Activated CD8-positive, alpha-beta memory T cell treated with anti-CD3 and anti-CD28 coated beads for 1 hour (primary cell): ENCODE results near the gene PCDHGA1.

Source experiments
- DNase-seq, 2 donors: peaks; one replicate each; pipeline ENCODE4 v3.0.0-alpha.2; 2020; ENCODE audit warnings: low read depth in 1 of 2; ENCODE audit errors: extremely low read depth in 1 of 2

The PCDHGA1 gene

DNA sequence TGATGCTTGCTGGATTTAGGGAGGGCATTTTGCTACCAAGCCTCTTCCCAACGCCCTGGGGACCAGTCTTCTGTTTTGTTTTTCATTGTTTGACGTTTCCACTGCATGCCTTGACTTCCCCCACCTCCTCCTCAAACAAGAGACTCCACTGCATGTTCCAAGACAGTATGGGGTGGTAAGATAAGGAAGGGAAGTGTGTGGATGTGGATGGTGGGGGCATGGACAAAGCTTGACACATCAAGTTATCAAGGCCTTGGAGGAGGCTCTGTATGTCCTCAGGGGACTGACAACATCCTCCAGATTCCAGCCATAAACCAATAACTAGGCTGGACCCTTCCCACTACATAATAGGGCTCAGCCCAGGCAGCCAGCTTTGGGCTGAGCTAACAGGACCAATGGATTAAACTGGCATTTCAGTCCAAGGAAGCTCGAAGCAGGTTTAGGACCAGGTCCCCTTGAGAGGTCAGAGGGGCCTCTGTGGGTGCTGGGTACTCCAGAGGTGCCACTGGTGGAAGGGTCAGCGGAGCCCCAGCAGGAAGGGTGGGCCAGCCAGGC, 181.5 kb downstream of the PCDHGA1 start:
- no peak for DNase-seq

DNA sequence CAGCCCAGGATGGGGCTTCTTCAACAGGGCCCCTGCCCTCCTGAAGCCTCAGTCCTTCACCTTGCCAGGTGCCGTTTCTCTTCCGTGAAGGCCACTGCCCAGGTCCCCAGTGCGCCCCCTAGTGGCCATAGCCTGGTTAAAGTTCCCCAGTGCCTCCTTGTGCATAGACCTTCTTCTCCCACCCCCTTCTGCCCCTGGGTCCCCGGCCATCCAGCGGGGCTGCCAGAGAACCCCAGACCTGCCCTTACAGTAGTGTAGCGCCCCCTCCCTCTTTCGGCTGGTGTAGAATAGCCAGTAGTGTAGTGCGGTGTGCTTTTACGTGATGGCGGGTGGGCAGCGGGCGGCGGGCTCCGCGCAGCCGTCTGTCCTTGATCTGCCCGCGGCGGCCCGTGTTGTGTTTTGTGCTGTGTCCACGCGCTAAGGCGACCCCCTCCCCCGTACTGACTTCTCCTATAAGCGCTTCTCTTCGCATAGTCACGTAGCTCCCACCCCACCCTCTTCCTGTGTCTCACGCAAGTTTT, 182.1 kb downstream of the PCDHGA1 start:
- DNase-seq, result peak; percentile 70 to 80

GRCh38 chr5:141512911-141513626, 182.8 kb downstream of the PCDHGA1 start:
- DNase-seq, result no peak

DNA sequence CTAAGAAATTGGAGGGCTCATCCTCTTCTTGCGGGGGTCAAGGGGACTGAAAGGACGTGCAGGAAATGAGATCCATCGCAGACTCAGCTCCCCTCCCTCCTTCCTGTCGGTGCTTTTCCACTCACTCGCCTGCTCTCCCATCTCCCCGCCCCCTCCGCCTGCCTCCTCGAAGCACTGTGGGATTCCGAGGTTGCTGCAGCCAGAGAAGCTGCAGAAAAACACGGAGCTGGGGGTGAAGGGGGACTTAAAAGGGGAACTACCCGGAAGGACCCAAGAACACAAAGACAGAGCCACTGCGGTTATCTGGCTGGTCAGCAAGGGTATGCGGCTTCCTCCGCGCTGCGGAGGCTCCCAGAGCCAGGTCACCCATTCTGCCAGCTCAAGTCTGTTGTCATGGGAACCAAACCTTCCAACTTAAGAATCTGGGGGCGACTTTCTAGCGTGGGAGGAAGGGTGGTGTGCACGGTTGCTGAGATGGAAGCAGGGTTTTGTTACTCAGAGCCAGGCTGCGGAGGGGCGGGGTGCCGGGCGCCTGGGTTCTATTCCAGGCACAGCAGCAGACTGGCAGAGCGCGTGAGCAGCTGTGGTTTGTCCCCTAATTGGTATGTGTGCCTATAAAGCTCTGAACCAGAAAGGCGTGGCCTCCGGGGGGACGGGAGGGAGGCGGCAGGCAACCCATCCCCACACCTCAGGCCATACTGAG, 183.5 kb downstream of the PCDHGA1 start:
- peak; percentile 31 to 33 for DNase-seq

- no peak for DNase-seq
Measured at GRCh38 chr5:141514330-141515133, 184.2 kb downstream of the PCDHGA1 start.

DNA sequence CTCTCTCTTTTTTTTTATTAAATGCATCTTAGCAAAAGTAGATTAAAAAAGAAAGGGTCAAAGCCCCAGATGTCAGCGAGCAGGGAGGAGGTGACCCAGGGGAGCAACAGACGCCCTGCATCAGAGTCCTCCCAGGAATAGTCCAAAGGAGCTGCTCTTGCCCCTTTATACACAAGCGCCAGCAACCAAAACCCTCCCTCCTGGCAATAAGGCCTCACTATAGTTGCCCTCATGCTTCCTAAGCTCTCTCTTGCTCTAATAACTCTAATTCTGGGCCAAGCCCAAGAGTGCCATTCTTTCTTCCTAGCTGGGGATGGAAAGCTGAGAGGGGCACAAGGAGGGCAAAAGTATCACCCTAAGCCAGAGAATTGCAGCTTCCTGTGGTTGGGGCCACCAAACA, 184.8 kb downstream of the PCDHGA1 start:
- no peak for DNase-seq

DNA sequence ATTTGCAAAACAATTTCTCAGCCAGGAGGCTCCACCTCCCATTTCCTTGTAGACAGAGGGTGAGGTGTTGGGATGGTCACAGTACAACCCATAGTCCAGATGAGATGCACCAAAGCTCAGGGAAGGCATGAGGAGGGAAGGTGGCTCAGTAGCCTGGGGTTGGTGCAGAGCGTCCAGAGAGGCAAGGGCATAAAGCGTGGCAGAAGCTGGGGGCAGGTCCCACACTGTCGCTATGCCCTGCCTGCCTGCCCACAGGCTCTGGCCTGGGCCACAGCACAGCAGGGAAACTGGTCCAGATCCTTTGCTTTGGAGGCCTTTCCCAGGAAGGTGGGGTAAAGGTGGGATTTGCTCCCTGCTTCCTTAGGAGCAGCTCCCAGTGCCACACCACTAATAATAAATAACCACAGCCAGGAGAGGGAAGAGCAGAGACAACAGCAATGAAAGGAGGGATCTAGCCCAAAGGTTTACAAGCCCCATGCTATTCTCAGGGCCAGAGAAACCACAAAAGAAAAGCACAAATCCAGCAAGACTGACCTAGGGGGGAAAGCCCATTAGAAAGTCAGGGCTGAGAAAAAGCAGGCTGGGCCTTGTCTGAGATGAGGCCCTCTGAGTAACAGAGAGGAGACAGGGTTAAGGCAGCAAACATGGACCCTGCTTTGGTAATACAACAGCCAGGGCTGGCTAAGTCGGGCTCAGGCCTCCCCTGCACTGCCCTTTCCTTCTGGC, 185.8 kb downstream of the PCDHGA1 start:
- DNase-seq, result no peak

GRCh38 chr5:141516672-141517025, 186.3 kb downstream of the PCDHGA1 start:
- no peak for DNase-seq

GRCh38 chr5:141517312-141517711, 187.0 kb downstream of the PCDHGA1 start:
- DNase-seq, result no peak

- no peak for DNase-seq
Measured at GRCh38 chr5:141517880-141518617, 187.7 kb downstream of the PCDHGA1 start.

GRCh38 chr5:141518618-141519015, 188.3 kb downstream of the PCDHGA1 start:
- no peak for DNase-seq

- no peak for DNase-seq
Measured at GRCh38 chr5:141519605-141520565, 189.6 kb downstream of the PCDHGA1 start.

- no peak for DNase-seq
Measured at GRCh38 chr5:141521244-141521781, 191.0 kb downstream of the PCDHGA1 start.

GRCh38 chr5:141522301-141522700, 192.0 kb downstream of the PCDHGA1 start:
- no peak for DNase-seq

- no peak for DNase-seq
Measured at GRCh38 chr5:141523991-141524390, 193.7 kb downstream of the PCDHGA1 start.

DNA sequence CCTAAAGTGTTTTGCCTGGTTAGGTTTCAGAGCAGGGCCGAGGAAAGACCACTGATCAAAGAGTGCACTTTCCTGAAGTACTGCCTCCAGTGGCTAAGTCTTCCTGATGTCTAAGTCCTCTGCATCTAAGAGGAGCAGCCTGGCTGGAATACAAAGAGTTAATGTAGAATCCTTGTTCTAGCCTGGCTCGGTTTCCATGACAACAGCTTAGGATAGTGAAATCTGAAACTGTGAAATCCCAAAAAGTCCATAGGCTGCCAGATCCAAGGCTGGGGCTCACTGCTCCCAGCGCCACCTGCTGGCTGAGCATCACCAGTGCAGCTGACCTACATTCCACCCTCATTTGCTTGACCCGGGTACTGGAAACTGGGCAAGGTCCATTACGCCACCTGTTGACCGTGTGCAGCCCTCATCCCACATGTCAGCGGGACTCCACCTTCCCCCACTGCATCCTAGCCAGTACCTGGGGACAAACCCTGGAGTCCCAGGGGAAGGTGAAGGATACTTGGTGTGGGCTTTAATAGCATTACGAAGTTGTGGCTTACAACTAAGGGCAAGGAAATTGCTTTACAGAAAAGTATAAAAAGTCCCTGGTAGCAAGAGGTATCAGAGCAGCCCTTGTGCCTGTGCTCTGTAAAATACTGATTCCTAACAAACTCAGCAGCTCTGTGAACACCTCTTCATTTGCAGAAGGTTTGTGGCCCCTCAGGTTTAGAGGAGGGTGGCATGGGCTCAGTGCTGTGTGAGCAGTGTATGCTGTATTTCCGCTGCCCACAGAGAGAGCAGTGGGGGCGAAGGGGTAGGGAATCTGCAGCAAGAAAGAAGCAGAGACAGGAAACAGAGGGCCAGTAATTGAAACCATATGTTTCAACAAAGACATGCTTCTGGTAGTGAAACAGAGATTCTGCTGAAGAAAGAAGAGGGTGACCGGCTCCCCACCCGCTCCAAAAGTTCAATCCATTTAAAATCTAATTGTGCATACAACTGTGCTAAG, 194.6 kb downstream of the PCDHGA1 start:
- DNase-seq, result peak; percentile 15 to 37

GRCh38 chr5:141525653-141526052, 195.3 kb downstream of the PCDHGA1 start:
- no peak for DNase-seq
